PFSK-1 (cell line): ENCODE data around the gene MGST2.

Source experiments
- FOXP2 ChIP-seq: optimal IDR thresholded peaks from 2 replicates; pipeline ENCODE3; 2011; ENCODE audit warnings: borderline replicate concordance, control low read depth, inconsistent platforms; ENCODE audit not compliant: insufficient read depth; ENCODE audit errors: extremely low read length, extremely low read depth
- POLR2AphosphoS5 ChIP-seq: IDR thresholded peaks from 2 replicates; pipeline ENCODE4 v1.6.1; 2012; ENCODE audit warnings: low read depth, mild to moderate bottlenecking, control low read depth, low read length, moderate library complexity
- REST ChIP-seq, 2 experiments: IDR thresholded peaks; 2 replicates each; pipeline versions ENCODE4 v1.6.1 to v1.8.0; 2011 to 2012; ENCODE audit warnings: low read depth in 2 of 2, low read length in 2 of 2, control low read depth in 1 of 2, inconsistent platforms in 1 of 2, mild to moderate bottlenecking in 1 of 2, moderate library complexity in 1 of 2; ENCODE audit not compliant: insufficient read depth in 1 of 2
- SIN3A ChIP-seq: IDR thresholded peaks from 2 replicates; pipeline ENCODE4 v1.6.1; 2012; ENCODE audit warnings: mild to moderate bottlenecking, low read length, moderate library complexity, borderline replicate concordance; ENCODE audit not compliant: insufficient read depth
- TAF1 ChIP-seq: IDR thresholded peaks from 2 replicates; pipeline ENCODE4 v1.6.1; 2012; ENCODE audit warnings: low read length, control low read depth, borderline replicate concordance; ENCODE audit not compliant: insufficient read depth

- TF ChIP-seq TAF1 (no peak), FOXP2 (no peak), SIN3A (no peak), POLR2AphosphoS5 (no peak), REST (IDR thresholded peaks at IDR 0.05; ENCODE audit: insufficient read depth in 1 of 2, low read depth in 2 of 2, low read length in 2 of 2) (no peak)
Observed at GRCh38 chr4:139647952-139648351, 17.7 kb upstream of the MGST2 start.
